HG03469 (cell line): Measurements from ENCODE around the gene PSMB9.

Experiments
- ATAC-seq: cut with Tn5 transposase; IDR thresholded peaks from one replicate; pipeline ENCODE4 v1.9.1; 2021; ENCODE audit warnings: mild to moderate bottlenecking, moderate library complexity, moderate number of reproducible peaks; ENCODE audit not compliant: unreplicated experiment

Gene PSMB9

DNA sequence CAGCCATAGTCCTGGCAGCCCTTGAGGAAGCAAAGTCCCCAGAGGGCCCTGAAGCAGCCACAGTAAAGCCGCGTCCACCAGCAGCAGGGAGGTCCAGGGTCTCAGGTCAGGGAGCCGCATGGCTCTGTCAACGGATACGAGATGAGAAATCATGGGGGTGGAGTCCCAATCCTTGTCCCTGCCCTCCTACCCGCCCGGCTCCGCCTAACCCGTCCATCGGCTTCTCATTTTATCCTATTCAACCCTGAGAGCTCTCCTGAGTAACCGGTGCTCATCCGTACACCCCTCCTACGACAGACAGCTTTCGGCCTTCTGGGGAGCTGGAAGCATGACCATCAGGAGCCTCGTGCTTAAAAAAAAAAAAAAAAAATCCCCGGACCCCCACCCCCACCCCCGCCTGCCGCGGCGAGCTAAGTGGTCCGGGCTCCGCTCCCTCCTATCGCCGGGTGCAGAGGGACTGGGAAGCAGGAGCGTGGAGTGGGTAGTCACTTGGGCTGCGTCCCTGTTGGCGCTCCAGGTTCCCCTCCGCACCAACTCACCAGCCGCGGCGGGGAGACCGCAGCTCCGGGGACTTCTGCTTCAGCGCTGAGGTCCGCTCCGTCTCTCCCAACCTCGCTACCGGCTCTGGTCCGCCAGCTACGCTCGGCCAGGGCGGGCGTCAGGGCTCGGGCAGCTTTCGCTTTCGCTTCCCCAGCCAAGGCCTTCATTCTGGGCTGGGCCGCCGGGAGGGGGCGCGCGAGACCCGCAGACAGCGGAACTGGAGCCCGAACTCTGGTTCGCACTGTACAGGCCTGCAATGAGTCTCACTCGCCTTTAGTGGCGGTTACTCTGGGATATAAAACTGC lies 15.7 kb upstream of the PSMB9 start, which contains the start of gene TAP2:
TSS of gene TAP2 (minus strand) at position 626 of the 845 bp plus-strand sequence. CDS start at position 120, 506 bp downstream.
- peak; percentile 50 for ATAC-seq

DNA sequence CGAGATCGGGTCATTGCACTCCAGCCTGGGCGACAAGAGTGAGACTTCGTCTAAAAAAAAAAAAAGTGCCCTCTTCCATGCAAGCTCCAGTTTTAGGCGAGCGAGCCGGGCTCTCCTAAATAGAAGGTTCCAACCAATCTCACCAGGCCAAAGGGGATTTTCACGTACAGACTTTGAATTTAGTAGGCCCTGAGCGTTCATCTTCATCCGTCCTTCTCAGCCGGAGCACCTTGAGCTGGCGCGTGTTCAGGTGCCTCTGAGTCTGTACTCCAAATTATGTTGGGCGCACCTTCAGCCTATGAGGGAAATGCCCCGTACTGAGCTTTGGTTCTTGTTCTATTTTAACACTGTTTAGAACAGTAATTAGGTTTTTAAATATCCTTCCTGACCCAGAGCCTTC lies 14.6 kb upstream of the PSMB9 start:
- no peak for ATAC-seq

DNA sequence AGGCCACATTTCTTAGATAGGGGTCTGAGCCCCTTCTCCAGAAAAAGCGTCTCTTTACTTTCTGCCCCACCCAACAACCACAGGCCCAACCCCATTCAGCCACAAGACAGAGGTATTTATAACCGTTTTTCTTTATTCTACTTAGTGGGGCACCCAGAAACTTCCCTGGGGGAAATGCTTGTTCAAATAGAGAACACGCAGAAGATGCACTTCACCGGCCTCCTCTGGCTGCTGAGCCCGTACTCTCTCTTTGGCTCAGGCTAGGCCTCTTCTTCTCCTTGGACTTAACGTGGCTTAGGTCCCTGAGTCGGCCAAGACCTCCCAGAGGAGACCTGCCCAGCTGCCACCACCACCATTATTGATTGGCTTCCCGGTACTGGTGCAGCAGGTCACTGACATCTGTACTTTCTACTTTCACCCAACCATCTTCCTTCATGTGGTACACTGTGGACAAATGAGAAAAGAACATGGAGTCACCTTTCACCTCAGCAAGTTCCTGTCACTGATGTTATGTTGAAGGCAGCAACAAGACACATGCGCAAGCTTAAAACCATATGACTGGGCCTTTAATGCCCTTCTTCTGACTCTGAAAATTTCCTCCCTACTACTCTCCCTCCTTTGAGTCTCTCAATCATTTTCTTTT lies 13.3 kb upstream of the PSMB9 start:
- ATAC-seq = no peak

DNA sequence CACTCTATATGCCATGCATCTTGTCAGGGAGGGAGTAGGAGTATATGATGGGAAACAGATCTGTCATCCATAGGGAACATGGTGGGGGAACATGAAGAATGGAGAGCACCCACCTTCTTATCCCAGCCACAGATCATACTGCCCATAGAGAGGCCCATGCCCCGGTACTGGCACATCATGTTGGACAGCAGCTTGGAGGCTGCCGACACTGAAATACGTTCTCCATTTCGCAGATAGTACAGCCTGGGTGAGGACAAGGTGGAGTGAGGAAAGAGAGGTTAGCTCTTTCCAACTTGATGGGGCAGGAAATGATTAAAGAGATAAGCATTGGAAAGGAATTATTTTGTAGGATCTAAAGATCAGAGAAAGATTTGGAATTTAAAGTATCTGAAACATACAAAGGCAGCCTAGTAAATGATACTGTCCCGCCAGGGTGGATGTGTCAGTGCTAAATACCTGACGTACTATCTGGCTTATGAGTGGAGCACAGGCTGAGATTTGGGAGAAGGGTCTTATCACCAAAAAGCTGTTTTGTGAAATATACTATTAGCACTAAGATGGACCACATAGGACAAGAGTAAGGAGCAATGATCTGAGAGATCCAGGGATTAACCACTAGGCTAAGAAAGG lies 11.9 kb upstream of the PSMB9 start:
- ATAC-seq = no peak

GRCh38 chr6:32842690-32843089 lies 11.3 kb upstream of the PSMB9 start:
- ATAC-seq = no peak

DNA sequence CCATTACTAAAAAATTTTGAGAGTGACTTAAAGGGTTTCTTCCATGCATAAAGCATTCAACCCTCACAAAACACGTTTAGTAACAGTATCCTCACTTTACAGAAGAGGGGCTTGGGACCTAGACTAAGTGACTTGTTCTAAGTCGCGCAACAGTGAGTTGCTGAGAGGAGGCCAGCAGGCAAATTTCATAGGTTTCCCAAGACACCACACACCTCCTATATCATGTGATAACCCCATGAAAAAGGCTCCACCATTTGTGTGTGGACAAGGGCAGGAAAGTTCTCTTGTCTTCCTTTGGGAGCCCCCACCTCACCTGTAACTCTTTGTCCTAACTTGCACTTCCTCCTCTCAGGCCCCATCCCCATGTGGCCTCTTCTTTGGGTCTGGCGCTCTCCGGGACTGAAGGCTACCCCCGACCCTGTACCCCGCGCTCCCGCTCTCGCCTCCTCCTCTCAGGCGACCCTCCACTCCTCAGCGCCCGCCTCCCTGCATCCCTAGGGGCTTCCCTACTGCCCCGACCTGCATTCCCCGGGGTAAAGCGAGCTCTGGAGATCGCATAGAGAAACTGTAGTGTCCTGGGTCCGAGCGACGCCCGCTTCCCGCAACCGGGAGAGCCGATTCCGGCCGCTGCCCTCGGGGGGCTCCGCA lies 10.5 kb upstream of the PSMB9 start:
- ATAC-seq = no peak

- peak; percentile 41 for ATAC-seq
These were observed 9.8 kb upstream of the PSMB9 start, which contains the start of gene PSMB8 for GRCh38 chr6:32843979-32844838. Gene PSMB8 (minus strand): TSS chr6:32844047. CDS start chr6:32843996, 51 bp downstream.

DNA sequence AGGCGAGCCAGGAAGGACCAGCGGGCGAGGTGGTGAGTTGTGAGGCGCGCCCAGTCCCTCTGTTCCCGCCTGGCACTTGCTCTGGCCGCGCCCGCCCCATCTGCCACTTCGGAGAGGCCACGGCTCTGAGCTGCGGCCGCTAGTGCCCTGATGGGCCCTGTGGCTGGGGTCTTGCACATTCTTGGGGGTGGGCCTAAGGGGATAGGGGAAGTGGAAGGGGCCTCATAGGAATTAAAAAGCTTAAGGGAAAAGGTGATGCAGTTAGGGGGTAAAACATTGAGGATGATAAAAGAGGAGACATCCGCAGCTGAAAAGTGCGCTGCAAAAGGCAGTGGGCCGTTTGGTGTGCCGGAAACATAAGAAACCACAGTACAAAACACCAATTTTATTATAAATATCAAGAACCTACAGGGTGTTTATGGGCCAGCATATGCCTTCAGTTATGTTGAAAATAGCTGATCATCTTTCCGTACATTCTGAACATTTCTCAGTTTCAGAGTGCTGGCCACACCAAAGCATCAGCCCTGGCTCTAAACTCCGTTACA lies 9.1 kb upstream of the PSMB9 start:
- no peak for ATAC-seq

GRCh38 chr6:32845384-32845884 lies 8.6 kb upstream of the PSMB9 start:
- no peak for ATAC-seq

DNA sequence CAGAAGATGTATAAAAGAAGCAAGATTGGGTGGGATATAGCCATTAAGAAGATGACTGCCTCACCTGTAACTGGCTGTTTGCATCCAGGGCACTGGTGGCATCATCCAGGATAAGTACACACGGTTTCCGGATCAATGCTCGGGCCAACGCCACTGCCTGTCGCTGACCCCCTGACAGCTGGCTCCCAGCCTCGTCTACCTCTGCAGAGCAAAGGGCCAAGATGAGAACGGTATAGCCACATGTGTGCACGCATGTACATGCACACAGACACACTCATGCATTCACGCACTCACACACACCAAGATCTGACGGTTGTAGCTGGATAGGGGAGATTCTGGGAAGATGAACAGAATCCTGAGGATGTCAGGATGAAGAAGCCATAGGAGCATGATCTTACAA lies 7.0 kb upstream of the PSMB9 start:
- ATAC-seq = no peak

- no peak for ATAC-seq
These were observed 6.2 kb upstream of the PSMB9 start for GRCh38 chr6:32847795-32848194.

DNA sequence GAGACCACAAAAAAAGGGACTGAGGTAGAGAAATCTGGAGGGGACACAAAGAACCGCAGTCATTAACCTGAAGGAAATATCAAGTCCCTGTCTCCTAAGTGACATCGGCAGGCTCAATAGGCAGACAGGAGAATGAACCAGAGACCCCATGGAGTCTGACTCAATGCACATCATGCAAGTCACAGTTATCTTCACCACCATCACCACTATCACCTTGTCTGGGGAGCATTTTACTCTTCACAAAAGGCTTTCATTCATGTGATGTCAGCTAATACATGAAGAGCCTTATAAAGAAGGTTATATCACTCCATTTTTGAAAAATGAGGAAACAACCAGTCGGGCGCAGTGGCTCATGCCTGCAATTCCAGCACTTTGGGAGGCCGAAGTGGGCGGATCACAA lies 4.9 kb upstream of the PSMB9 start:
- ATAC-seq = no peak

GRCh38 chr6:32851025-32851424 lies 3.0 kb upstream of the PSMB9 start:
- no peak for ATAC-seq

GRCh38 chr6:32852018-32852843 lies 1.8 kb upstream of the PSMB9 start:
- no peak for ATAC-seq

DNA sequence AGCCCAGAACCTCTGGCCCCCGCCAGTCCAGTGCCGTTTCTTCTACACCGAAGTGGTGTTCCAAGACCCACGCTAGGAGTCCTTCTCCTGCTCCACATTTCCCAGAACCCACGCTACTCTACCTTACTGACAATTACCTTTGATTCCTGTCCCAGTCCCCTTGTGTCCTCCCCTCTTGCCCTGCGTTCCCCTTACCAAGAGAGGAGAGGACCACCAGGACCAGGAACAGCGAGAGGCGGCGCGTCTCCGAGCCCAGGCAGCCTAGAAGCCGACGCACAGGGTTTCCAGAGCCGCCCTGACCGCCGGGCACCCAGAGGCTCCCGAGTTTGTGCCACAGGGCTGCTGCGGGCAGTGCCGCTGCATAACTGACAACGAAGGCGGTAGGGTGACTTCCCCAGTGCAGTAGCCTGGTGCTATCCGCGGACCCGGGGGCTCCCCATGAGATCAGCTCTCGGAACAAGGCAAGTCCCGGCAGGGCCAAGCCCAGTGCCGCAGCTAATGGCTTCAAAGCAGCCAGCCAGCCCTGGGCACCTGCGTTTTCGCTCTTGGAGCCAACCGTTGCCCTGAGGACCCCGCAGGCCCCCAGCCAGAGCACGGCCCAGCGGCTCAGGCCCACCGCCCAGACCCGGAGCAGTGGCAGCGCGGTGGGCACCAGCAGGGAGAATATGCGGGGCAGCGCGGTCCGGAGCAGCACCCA lies 1.0 kb upstream of the PSMB9 start:
- no peak for ATAC-seq

DNA sequence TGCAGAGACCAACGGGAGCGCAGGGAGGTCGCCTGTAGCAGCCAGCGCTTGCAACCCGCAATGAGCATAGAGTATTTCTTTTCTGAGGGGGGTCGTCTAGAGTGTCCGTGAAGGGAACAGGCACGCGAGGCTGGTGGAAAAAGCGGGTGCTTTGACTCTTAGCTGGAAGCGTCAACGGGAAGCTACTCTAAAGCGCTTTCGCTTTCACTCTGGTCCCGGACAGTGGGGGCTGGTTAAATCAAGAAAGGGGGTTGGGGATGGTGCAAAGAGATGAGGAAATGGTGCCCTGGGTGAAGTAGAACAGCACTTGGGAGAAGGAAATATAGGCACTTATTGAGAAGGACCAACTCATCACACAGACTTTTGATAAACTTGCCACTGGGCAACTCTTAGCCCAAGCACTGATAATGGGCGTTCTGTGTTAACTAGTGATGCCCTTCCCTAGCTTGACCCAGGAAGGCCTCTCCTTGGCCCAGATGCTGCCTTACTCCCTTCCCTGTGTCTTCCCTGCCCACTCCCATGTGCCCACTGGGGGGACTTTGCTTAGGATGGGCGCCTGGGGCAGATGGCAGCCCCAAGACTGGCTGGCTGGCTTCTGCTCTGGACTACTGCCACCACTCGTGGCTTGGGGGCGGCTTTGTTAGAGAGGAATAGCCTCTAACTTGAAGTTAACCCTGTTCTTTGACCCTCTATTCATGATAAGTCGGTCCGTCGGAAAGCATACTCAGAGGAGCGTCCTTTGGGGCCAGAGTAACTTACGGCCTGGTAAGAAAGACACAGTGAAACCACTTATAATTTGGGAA lies 585 bp downstream of the PSMB9 start:
- ATAC-seq = peak; percentile 2

GRCh38 chr6:32855467-32856174 lies 1.6 kb downstream of the PSMB9 start:
- no peak for ATAC-seq
